B cell (primary cell): ENCODE results near the gene IFITM1. TPM values are rescaled to one million over a fixed set of nuclear protein-coding genes. Genes with fewer than 3 reads are reported as not detected.
A peak's percentile ranks its signal among the peaks of the same experiment; 100 is the strongest.
"Not testable (repeated sequence)": the region's sequence is repeated elsewhere in the genome, so short reads cannot be mapped to it uniquely, and the experiment has no call there.

Experiments used
- ATAC-seq: fragments of 200-7000 bp; cut with Tn5 transposase; one replicate; pipeline ENCODE4 v1.10.0; 2021; ENCODE audit warnings: low read depth, mild to moderate bottlenecking, moderate number of reproducible peaks, moderate library complexity
- CTCF ChIA-PET: fragments of 350-600 bp; sonication (Branson Sonifier 250); formaldehyde crosslinking; loops from one replicate; lab custom pipeline; 2021; ENCODE audit warnings: antibody characterized with exemption, inconsistent platforms; lab: Charles Lee
- POLR2A ChIA-PET: fragments of 350-600 bp; sonication (Branson Sonifier 250); formaldehyde crosslinking; loops from one replicate; lab custom pipeline; 2021; ENCODE audit warnings: antibody characterized with exemption; lab: Charles Lee
- DNase-seq: peaks from one replicate; pipeline ENCODE4 v3.0.0; 2013
- H2AFZ ChIP-seq: 2 replicates; pipeline ENCODE4 v1.6.1; 2012; ENCODE audit warnings: mild to moderate bottlenecking, low read depth, low read length; ENCODE audit not compliant: insufficient read depth, poor library complexity, severe bottlenecking
- H3K27ac ChIP-seq, 2 donors: 1 replicate in 1 of 2; 2 replicates in 1 of 2; pipeline ENCODE4 v1.5.1; 2012 to 2013; ENCODE audit warnings: low read length in 2 of 2, mild to moderate bottlenecking in 2 of 2, moderate library complexity in 1 of 2
- H3K27me3 ChIP-seq, 4 experiments: fragments of 200-600 bp in 1 of 4; sonication (generic) in 1 of 4; replicated peaks in 1 of 4; 1 replicate in 2 of 4; 2 replicates in 2 of 4; pipeline versions ENCODE4 v1.6.1 to v1.7.0; 2013 to 2016; ENCODE audit warnings: low read length in 3 of 4, mild to moderate bottlenecking in 2 of 4, mixed read lengths in 1 of 4, moderate library complexity in 1 of 4; ENCODE audit not compliant: insufficient read depth in 4 of 4, control insufficient read depth in 3 of 4; ENCODE audit errors: control extremely low read depth in 1 of 4
- H3K36me3 ChIP-seq, 2 experiments: replicated peaks in 1 of 2; 1 replicate in 1 of 2; 2 replicates in 1 of 2; pipeline versions ENCODE4 v1.6.1 to v1.7.1; 2013; ENCODE audit warnings: low read length in 1 of 2; ENCODE audit not compliant: insufficient read depth in 2 of 2, control insufficient read depth in 1 of 2; ENCODE audit errors: control extremely low read depth in 1 of 2, extremely low read depth in 1 of 2
- H3K4me1 ChIP-seq, 2 donors: fragments of 200-600 bp in 1 of 2; sonication (generic) in 1 of 2; 1 replicate in 1 of 2; 2 replicates in 1 of 2; pipeline versions ENCODE4 v1.5.1 to v1.6.1; 2013 to 2017; ENCODE audit warnings: low read length in 2 of 2; ENCODE audit not compliant: control insufficient read depth in 2 of 2, insufficient read depth in 2 of 2
- H3K4me2 ChIP-seq: replicated peaks from 2 replicates; pipeline ENCODE3; 2012; ENCODE audit warnings: mild to moderate bottlenecking, low read depth, low read length; ENCODE audit not compliant: poor library complexity, severe bottlenecking
- H3K4me3 ChIP-seq, 5 experiments: fragments of 200-600 bp in 1 of 5; sonication (generic) in 1 of 5; 1 replicate in 3 of 5; 2 replicates in 2 of 5; pipeline versions ENCODE4 v1.5.1 to v1.7.0; 2011 to 2016; ENCODE audit warnings: low read length in 4 of 5, mild to moderate bottlenecking in 4 of 5, low read depth in 2 of 5, control low read depth in 1 of 5, moderate library complexity in 1 of 5; ENCODE audit not compliant: insufficient read depth in 1 of 5; ENCODE audit errors: control extremely low read depth in 1 of 5, extremely low read depth in 1 of 5
- H3K79me2 ChIP-seq: fragments of 200-600 bp; sonication (generic); one replicate; pipeline ENCODE4 v1.6.0; 2016; ENCODE audit warnings: low read length; ENCODE audit not compliant: control insufficient read depth, insufficient read depth
- H3K9ac ChIP-seq: fragments of 200-600 bp; sonication (generic); 2 replicates; pipeline ENCODE4 v1.6.1; 2017; ENCODE audit warnings: mild to moderate bottlenecking, low read length, moderate library complexity
- H3K9me3 ChIP-seq, 3 donors: one replicate each; pipeline versions ENCODE4 v1.6.1 to v1.7.1; 2013; ENCODE audit warnings: low read length in 2 of 3; ENCODE audit not compliant: control insufficient read depth in 2 of 3, insufficient read depth in 1 of 3; ENCODE audit errors: control extremely low read depth in 1 of 3
- H4K20me1 ChIP-seq: 2 replicates; pipeline ENCODE4 v1.6.0; 2012; ENCODE audit warnings: mild to moderate bottlenecking, low read length; ENCODE audit not compliant: insufficient read depth, control insufficient read depth, poor library complexity, severe bottlenecking
- H3K27ac Mint-ChIP-seq: one replicate; pipeline ENCODE4 v1.8.0; 2021; ENCODE audit warnings: mixed read lengths
- H3K27me3 Mint-ChIP-seq: one replicate; pipeline ENCODE4 v1.8.0; 2021; ENCODE audit warnings: mixed read lengths
- H3K4me1 Mint-ChIP-seq: one replicate; pipeline ENCODE4 v1.8.0; 2021; ENCODE audit warnings: mixed read lengths
- H3K4me3 Mint-ChIP-seq: one replicate; pipeline ENCODE4 v1.8.0; 2021; ENCODE audit warnings: mixed read lengths
- H3K9me3 Mint-ChIP-seq: one replicate; pipeline ENCODE4 v1.8.0; 2022; ENCODE audit warnings: mixed read lengths; ENCODE audit not compliant: insufficient read depth
- CTCF ChIP-seq: fragments of 200-600 bp; IDR thresholded peaks from one replicate; pipeline ENCODE4 v1.8.0; 2022; ENCODE audit warnings: antibody characterized with exemption, mild to moderate bottlenecking
- EZH2 ChIP-seq: IDR thresholded peaks from 2 replicates; pipeline ENCODE4 v1.6.1; 2012; ENCODE audit warnings: borderline replicate concordance, low read depth, mild to moderate bottlenecking, moderate library complexity, low read length; ENCODE audit not compliant: insufficient read depth, poor library complexity, severe bottlenecking
- WGBS: methylation state at CpG from one replicate; pipeline ENCODE4 v1.1.5; 2013; ENCODE audit warnings: missing lambda C conversion rate; ENCODE audit not compliant: insufficient coverage; 5-methylcytosine and 5-hydroxymethylcytosine counted together
- intact Hi-C: fragments of 100-400 bp; cut with micrococcal nuclease; formaldehyde crosslinking; loops from one replicate; pipeline ENCODE4 v1.10.0; 2022
- polyA plus RNA-seq: library from polyadenylated mRNA; depleted of rRNA; stranded (reverse); fragments of >200 nt; gene quantifications from 2 replicates; pipeline ENCODE4 v1.2.3, GENCODE V29; 2012
- total RNA-seq, 2 donors: library from RNA; stranded (reverse); fragments of 120-200 nt in 1 of 2; gene quantifications; 1 replicate in 1 of 2; 2 replicates in 1 of 2; pipeline versions ENCODE4 v1.2.3 to v1.2.4, GENCODE V29; 2013 to 2022

Gene IFITM1
- total and polyA plus RNA-seq, 2 donors (not counting 1 experiment from before 2014, with no cell fraction given), result 19.5 to 83.7 TPM

DNA sequence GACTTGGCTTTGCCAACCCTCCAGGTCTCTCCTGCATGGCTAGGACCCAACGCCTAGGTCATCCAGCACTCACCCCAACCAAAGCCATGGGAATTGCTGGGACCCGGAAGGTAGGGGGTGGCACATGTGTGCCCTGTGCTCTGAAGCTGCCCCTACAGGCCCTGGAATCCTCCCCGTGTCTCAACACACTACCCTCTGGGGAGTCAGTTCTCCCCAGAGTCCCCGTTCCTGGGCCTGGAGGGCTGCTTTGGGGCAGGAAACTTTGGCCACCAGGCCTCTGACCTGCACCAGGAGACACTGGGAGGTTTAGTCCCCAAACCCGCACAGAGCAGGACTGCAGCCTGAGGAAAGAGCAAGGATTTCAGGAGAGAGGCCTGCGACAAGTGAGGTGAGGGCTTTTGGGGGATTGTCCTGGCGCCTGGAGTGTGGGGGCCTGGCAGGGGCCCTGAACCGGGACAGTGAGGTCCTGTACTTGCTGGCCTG is 495 bp upstream of the IFITM1 start:
- TF ChIP-seq CTCF (no peak), EZH2 (no peak)
- Mint-ChIP-seq H3K4me3 (peak overlapping the region; percentile 93), H3K9me3 (no peaks in the 10 kb centered on the region), H3K27me3 (no peaks in the 10 kb centered on the region), H3K4me1 (peaks cover 59% of the 10 kb centered on the region), H3K27ac (peak overlapping the region; percentile 94)
- H4K20me1 ChIP-seq, result no peaks in the 10 kb centered on the region
- no peaks in the 10 kb centered on the region for H3K27me3 ChIP-seq
- H3K4me2 ChIP-seq, result peak overlapping the region; percentile 85
- 40% methylated on average over 8 of the region's 8 CpGs for WGBS
- H3K36me3 ChIP-seq, result peaks cover 0 to 2% of the 10 kb centered on the region in 2 experiments
- ATAC-seq (no peak), DNase-seq (no peak)
- H3K9ac ChIP-seq, result peak overlapping the region; percentile 57
- peak overlapping the region; percentile 84 to 89 for H3K27ac ChIP-seq
- peaks cover 41% of the 10 kb centered on the region for H3K79me2 ChIP-seq
- peaks cover 44 to 69% of the 10 kb centered on the region in 2 donors for H3K4me1 ChIP-seq
- ChIA-PET CTCF (interaction anchor here (1.0 to 2.6 kb wide), 8 partner anchors 9 to 62 kb away, joined by 3 to 11 read pairs (median 6); no protein-coding TSS in a partner anchor), POLR2A (interaction anchor here (1.1 kb wide), 1 partner anchor 37 kb away, joined by 3 read pairs; no protein-coding TSS in a partner anchor)
- peak overlapping the region; percentile 69 for H2AFZ ChIP-seq
- H3K4me3 ChIP-seq, result peak overlapping the region; percentile 44 to 79 (median 60)
- intact Hi-C loops, result no loop called here
- H3K9me3 ChIP-seq, result no peaks in the 10 kb centered on the region

DNA sequence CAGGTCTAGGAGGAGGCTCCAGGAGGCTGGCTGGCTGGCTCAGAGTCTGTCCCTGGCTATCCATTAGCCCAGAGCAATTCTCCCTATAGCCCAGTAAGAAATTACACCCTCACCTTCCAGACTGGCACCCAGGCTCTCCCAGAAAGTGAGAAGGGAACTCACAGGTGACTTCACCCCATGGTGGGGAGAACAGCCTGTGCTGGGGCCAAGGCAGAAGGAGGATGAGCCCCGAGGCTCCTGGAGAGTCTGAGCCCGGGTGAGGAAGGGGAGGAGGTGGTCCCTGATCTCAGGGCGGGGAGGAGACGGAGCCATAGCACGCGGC is 675 bp downstream of the IFITM1 start:
- peak overlapping the region; percentile 57 for H3K9ac ChIP-seq
- Mint-ChIP-seq H3K4me1 (peaks cover 51% of the 10 kb centered on the region), H3K4me3 (peak overlapping the region; percentile 93), H3K27ac (peak overlapping the region; percentile 94)
- CTCF ChIA-PET, H3K9me3 ChIP-seq, H3K27me3 Mint-ChIP-seq, H3K9me3 Mint-ChIP-seq, ATAC-seq, intact Hi-C loops, H3K27me3 ChIP-seq, DNase-seq, POLR2A ChIA-PET, H4K20me1 ChIP-seq, H3K36me3 ChIP-seq: not testable (repeated sequence)
- H3K79me2 ChIP-seq, result peaks cover 36% of the 10 kb centered on the region
- peak overlapping the region; percentile 69 for H2AFZ ChIP-seq
- H3K4me2 ChIP-seq, result peak overlapping the region; percentile 85
- peak overlapping the region in 4 of 5 experiments; percentile 44 to 65 (median 59) for H3K4me3 ChIP-seq
- no CpG with 5 or more reads among the region's 6 CpGs for WGBS
- H3K27ac ChIP-seq, result peak overlapping the region; percentile 84 to 89
- peaks cover 40 to 63% of the 10 kb centered on the region in 2 donors for H3K4me1 ChIP-seq
